ENCODE results near the gene CROCC2.

The CROCC2 gene

DNA sequence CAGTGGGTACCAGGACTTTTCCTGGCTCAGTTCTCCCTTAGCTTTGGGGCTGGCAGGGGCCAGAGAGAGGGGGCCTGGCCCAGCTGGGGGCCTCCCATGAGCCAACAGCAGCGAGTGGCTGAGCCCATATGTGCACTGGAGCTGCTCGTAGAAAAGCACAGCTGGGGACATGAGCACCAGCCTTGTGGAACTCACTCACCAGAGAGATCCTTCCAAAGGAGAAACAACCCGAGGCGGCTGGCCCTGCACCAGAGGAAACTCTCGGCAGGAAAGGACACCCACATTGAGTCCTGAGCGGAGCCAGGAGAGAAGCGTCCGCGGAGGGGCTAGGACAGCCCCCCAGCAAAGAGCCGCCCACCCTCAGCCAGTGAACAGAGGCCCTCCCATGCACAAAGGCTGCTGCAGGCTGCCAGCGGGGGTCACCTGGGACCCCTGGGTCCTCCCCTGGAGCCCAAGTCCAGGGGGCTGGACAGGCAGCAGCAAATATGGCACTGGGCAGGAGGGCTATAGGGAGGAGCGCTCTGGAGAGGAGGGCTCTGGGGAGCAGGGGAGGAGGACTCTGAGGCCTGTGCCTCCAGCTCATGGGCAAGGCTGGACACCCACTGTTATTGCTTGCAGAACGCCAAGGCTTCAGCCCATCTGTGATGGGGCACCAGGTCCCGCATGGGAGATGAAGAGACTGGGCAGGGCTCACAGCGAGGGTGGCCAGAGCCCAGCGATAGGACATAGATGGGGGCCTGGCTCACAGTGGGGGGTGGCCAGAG is 50.2 kb downstream of the CROCC2 start:
- no peak for DNase-seq (ENCODE audit: low read depth in 2 of 2)
- H3K4me3 ChIP-seq (replicated peaks in 1 of 2; ENCODE audit: low read depth in 2 of 2, low read length in 2 of 2): no peak overlapping the region
- TF ChIP-seq, protein P1, sequence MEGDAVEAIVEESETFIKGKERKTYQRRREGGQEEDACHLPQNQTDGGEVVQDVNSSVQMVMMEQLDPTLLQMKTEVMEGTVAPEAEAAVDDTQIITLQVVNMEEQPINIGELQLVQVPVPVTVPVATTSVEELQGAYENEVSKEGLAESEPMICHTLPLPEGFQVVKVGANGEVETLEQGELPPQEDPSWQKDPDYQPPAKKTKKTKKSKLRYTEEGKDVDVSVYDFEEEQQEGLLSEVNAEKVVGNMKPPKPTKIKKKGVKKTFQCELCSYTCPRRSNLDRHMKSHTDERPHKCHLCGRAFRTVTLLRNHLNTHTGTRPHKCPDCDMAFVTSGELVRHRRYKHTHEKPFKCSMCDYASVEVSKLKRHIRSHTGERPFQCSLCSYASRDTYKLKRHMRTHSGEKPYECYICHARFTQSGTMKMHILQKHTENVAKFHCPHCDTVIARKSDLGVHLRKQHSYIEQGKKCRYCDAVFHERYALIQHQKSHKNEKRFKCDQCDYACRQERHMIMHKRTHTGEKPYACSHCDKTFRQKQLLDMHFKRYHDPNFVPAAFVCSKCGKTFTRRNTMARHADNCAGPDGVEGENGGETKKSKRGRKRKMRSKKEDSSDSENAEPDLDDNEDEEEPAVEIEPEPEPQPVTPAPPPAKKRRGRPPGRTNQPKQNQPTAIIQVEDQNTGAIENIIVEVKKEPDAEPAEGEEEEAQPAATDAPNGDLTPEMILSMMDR (IDR thresholded peaks at IDR 0.05; ENCODE audit: low read depth, low read length): no peak

DNA sequence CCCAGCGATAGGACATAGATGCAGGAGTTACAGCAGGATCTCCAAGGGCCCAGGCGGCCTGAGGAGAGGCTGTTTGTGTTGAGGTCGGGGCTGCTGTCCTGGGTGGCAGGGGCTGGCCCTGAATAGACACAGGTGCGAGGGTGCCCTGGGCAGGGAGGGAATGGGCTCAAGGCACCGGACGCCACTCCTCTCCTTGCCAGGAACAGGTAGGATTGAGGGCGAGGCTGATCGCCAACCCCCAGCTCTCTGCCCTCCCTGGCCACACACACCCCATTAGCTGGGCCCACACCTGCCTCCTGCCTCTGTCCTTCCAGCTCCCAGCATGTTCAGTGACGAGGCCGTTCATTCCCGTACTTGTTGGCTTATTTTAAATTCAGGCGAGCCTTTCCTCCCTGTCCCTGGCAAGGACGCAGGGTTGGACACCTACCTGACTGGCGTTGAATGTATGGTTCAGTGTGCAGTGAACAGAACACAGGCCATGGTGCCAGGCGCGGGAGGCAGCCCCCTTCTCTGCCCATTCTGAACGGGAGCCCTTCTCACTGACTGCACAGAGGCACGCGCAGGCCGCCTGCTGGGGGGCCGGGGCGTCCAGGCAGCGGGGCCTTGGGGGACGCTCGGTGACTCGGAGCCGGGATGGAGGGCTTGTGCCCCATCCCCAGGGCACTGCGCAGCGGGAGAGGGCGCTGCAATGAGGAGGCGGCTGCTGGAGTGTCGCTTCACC is 51.0 kb downstream of the CROCC2 start:
- no peak overlapping the region for H3K4me3 ChIP-seq (replicated peaks in 1 of 2; ENCODE audit: low read depth in 2 of 2, low read length in 2 of 2)
- TF ChIP-seq, protein P1 (IDR thresholded peaks at IDR 0.05; ENCODE audit: low read depth, low read length): no peak
- DNase-seq (ENCODE audit: low read depth in 2 of 2): no peak

DNA sequence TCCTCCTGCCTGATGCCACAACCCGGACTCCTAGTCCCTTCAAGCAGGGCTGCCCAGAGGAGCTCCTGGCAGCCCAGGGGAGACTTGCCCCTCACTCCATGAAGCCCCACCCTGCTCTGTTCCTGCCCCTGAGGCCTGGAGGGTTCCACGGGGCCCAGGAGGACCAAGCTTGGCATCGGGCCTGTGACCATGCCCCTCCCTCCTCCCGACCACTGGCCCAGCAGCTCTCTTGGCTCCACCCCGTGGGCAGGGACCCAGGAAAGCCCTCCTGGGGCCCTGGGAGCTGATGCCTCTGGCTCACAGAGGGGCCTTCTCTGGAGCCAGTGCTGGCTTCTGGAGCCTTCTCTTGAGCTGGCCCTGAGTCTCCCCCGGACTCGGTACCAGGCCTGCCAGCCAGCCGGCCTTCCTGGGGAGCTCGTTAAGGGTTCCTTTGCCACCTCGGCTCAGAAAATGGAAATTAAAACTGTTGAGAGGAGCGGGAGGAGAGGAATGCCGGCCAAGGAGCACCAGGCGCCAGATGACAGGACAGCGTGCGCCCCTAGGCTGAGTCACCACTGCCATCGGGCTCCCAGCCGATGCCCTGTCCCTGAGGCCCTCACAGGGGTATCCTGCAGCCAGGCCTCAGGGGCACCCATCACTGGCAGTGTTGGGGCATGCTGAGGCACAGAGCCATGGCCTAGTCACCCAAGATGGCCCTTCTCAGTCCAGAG is 51.7 kb downstream of the CROCC2 start:
- DNase-seq (ENCODE audit: low read depth in 2 of 2): peak in 1 of 2 donors; percentile 63
- TF ChIP-seq, protein P1 (IDR thresholded peaks at IDR 0.05; ENCODE audit: low read depth, low read length): no peak
- H3K4me3 ChIP-seq (replicated peaks in 1 of 2; ENCODE audit: low read depth in 2 of 2, low read length in 2 of 2): no peak overlapping the region

DNA sequence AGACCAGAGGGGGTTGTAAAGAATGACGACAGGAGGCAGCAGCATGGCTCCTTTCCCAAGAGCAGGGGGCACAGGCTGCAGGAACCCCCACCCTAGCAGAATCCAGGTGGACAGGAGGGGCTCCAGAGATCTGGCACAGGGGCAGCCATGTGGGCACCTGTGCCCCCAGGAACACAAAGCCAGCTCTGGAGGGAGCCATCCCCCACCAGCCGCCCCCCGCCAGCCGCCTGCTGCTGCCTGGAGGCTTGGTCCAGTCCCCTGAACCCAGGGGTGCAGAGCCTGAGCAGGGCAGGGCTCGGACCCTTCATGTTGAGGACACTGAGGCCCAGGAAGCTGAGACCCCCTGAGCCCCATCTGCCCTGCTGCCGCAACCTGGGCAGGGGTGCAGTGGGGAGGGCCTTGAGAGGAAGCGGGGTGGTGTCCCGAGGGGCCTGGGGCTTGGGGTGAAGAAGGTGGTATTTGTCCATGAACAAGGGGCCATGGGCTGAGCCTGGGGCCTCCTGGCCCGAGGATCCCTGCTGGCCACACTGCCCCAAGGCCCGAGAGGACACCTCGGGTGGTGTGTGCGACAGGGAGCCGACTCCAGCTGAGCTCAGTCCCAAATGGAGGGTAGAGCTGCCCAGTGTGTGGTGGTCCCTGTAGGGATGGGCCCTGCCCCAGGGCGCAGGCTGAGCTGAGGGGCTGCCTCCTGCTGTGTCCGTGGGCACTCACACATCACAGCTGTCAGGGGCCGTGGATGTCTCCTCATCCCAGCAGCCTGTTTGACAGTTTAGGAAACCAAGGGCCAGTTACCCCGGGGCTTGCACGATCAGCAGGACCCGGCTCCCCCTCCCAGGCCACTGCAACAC is 52.5 kb downstream of the CROCC2 start:
- no peak for DNase-seq (ENCODE audit: low read depth in 2 of 2)
- H3K4me3 ChIP-seq (replicated peaks in 1 of 2; ENCODE audit: low read depth in 2 of 2, low read length in 2 of 2): no peak overlapping the region
- TF ChIP-seq, protein P1 (IDR thresholded peaks at IDR 0.05; ENCODE audit: low read depth, low read length): no peak

DNA sequence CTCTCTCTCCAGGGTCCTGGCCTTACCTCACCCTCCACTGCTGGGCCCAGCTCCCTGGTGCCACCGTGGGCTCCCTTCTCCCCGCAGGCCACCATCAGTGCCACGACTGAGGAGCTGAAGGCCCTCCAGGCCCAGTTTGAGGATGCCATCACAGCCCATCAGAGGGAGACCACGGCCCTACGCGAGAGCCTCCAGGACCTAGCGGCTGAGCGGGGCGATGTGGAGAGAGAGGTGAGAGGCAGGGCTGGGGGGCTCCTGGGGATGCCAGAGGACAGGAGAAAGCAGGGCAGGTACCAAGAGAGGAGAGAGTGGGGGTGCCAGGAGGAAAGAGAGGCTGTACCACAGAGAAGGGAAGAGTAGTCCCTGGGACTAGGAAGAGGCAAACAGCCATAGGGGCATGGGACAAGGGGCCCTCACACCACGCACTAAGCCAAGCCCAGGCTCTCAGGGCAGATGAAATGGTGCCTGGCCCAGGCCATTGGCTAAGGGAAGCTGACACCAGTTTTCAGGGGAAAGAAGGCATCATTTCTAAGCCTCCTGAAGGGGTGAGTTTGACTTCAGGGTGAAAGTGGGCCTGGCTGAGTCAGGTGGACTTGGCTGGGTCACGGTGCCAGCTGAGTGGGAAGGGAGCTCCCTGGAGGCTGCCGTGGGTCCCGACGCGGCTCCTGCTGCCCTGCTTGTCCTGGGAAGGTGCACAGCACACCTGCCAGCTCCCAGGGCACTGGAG is 53.2 kb downstream of the CROCC2 start:
- no peak for DNase-seq (ENCODE audit: low read depth in 2 of 2)
- H3K4me3 ChIP-seq (replicated peaks in 1 of 2; ENCODE audit: low read depth in 2 of 2, low read length in 2 of 2): no peak overlapping the region
- TF ChIP-seq, protein P1 (IDR thresholded peaks at IDR 0.05; ENCODE audit: low read depth, low read length): no peak

DNA sequence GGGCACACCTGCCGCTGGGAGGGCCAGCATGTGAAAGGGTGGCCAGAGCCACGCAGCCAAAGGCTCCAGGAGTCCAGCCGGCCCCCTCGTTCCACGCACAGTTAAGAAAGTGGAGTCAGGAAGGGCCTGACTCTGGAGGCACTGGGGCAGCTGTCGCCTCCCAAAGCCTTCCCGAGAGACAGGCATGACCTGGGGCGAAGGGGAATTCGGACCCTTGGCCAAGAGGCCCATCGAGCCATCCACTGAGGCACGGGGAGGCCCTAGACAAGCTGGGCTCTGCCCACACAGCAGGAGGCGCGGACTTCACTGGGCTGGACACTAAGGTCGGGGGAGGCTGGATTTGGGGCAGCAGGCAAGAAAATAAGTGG is 53.8 kb downstream of the CROCC2 start:
- TF ChIP-seq, protein P1 (IDR thresholded peaks at IDR 0.05; ENCODE audit: low read depth, low read length): no peak
- no peak overlapping the region for H3K4me3 ChIP-seq (replicated peaks in 1 of 2; ENCODE audit: low read depth in 2 of 2, low read length in 2 of 2)
- no peak for DNase-seq (ENCODE audit: low read depth in 2 of 2)

All from cardiac fibroblast (primary cell).